ENCODE results near the gene DUT.
A peak's percentile ranks its signal among the peaks of the same experiment; 100 is the strongest.

DUT gene

DNA sequence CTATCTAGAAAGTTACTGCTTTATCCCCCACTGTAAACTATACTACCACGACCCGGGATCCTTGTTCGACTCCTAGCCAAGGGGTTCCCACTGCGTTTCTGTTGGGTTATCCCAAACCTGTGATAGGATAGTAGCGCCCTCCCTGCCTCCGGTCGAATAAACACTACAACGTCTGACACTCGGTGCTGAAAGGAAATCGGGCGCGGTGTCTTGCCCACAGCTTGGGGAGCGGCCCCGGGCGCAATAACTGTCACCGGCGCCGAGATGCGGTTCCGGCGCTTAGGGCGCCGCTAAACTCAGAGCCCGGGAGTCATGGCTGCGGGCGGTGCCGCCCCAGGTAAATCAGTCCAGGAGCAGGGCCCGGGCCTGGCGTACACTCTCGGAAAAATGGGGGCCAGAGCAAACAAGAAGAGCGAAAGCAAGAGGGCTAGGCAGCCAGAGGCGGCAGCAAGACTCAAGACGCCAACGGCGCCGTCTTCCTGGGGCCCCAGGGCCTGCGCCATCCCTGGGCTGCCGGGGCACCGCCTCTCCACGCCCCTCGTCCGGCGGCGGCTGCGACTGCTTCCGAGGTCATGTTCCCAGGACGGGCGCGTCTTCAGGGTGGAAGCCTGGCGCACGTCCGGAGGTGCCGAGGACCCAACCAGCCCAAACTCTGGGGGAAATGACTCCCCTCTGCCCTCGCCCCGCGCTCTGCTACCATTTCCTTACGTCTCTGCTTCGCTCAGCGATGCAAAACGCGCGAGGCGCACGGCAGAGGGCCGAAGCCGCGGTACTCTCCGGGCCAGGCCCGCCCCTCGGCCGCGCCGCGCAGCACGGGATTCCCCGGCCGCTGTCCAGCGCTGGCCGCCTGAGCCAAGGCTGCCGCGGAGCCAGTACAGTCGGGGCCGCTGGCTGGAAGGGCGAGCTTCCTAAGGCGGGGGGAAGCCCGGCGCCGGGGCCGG lies at the start of gene DUT:
Gene DUT, plus strand, starts transcription at position 575 of the 941 bp plus-strand sequence. Its CDS starts 87 bp downstream, at position 662.
- ATAC-seq: peak; percentile 95
- peak; percentile 41; the same call in 1 of the 2 replicates for TF ChIP-seq ZFP3 (CRISPR knock-in tag; IDR thresholded peaks at IDR 0.05)
- TF ChIP-seq, protein P1, sequence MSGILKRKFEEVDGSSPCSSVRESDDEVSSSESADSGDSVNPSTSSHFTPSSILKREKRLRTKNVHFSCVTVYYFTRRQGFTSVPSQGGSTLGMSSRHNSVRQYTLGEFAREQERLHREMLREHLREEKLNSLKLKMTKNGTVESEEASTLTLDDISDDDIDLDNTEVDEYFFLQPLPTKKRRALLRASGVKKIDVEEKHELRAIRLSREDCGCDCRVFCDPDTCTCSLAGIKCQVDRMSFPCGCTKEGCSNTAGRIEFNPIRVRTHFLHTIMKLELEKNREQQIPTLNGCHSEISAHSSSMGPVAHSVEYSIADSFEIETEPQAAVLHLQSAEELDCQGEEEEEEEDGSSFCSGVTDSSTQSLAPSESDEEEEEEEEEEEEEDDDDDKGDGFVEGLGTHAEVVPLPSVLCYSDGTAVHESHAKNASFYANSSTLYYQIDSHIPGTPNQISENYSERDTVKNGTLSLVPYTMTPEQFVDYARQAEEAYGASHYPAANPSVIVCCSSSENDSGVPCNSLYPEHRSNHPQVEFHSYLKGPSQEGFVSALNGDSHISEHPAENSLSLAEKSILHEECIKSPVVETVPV (CRISPR knock-in tag; IDR thresholded peaks at IDR 0.05): no peak
- TF ChIP-seq, protein P2, sequence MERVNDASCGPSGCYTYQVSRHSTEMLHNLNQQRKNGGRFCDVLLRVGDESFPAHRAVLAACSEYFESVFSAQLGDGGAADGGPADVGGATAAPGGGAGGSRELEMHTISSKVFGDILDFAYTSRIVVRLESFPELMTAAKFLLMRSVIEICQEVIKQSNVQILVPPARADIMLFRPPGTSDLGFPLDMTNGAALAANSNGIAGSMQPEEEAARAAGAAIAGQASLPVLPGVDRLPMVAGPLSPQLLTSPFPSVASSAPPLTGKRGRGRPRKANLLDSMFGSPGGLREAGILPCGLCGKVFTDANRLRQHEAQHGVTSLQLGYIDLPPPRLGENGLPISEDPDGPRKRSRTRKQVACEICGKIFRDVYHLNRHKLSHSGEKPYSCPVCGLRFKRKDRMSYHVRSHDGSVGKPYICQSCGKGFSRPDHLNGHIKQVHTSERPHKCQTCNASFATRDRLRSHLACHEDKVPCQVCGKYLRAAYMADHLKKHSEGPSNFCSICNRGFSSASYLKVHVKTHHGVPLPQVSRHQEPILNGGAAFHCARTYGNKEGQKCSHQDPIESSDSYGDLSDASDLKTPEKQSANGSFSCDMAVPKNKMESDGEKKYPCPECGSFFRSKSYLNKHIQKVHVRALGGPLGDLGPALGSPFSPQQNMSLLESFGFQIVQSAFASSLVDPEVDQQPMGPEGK (CRISPR knock-in tag; IDR thresholded peaks at IDR 0.05; ENCODE audit: borderline replicate concordance): no peak

- TF ChIP-seq TSHZ2 (CRISPR knock-in tag; IDR thresholded peaks at IDR 0.05): no peak
- TF ChIP-seq ARNTL (CRISPR knock-in tag; IDR thresholded peaks at IDR 0.05; ENCODE audit: borderline replicate concordance, low read depth): no peak
- TF ChIP-seq, protein P3, sequence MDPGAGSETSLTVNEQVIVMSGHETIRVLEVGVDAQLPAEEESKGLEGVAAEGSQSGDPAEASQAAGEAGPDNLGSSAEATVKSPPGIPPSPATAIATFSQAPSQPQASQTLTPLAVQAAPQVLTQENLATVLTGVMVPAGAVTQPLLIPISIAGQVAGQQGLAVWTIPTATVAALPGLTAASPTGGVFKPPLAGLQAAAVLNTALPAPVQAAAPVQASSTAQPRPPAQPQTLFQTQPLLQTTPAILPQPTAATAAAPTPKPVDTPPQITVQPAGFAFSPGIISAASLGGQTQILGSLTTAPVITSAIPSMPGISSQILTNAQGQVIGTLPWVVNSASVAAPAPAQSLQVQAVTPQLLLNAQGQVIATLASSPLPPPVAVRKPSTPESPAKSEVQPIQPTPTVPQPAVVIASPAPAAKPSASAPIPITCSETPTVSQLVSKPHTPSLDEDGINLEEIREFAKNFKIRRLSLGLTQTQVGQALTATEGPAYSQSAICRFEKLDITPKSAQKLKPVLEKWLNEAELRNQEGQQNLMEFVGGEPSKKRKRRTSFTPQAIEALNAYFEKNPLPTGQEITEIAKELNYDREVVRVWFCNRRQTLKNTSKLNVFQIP (CRISPR knock-in tag; IDR thresholded peaks at IDR 0.05; ENCODE audit: borderline replicate concordance, low read depth): no peak
- TF ChIP-seq BACH2 (CRISPR knock-in tag; IDR thresholded peaks at IDR 0.05; ENCODE audit: borderline replicate concordance): no peak
- TF ChIP-seq, protein P2 (CRISPR knock-in tag; IDR thresholded peaks at IDR 0.05; ENCODE audit: borderline replicate concordance): no peak
- no peak for TF ChIP-seq CSDC2 (CRISPR knock-in tag; IDR thresholded peaks at IDR 0.05)
- TF ChIP-seq, protein P4, sequence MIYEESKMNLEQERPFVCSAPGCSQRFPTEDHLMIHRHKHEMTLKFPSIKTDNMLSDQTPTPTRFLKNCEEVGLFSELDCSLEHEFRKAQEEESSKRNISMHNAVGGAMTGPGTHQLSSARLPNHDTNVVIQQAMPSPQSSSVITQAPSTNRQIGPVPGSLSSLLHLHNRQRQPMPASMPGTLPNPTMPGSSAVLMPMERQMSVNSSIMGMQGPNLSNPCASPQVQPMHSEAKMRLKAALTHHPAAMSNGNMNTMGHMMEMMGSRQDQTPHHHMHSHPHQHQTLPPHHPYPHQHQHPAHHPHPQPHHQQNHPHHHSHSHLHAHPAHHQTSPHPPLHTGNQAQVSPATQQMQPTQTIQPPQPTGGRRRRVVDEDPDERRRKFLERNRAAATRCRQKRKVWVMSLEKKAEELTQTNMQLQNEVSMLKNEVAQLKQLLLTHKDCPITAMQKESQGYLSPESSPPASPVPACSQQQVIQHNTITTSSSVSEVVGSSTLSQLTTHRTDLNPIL (CRISPR knock-in tag; IDR thresholded peaks at IDR 0.05; ENCODE audit: low read depth): no peak
- TF ChIP-seq GLIS3 (CRISPR knock-in tag; IDR thresholded peaks at IDR 0.05): no peak
- TF ChIP-seq ZNF8 (CRISPR knock-in tag; IDR thresholded peaks at IDR 0.05): 0 out of 2 replicates have a peak, but pooled peaks have one; percentile 9
- no peak for ATAC-seq
Measured at GRCh38 chr15:48281674-48282073, 49.6 kb upstream of the DUT start.

GRCh38 chr15:48282216-48282615 lies 49.0 kb upstream of the DUT start:
- TF ChIP-seq ISL1 (CRISPR knock-in tag; IDR thresholded peaks at IDR 0.05) (peak; percentile 45; the same call in 1 of the 2 replicates), CSDC2 (CRISPR knock-in tag; IDR thresholded peaks at IDR 0.05) (no peak), GLIS3 (CRISPR knock-in tag; IDR thresholded peaks at IDR 0.05) (no peak), PPARA (CRISPR knock-in tag; IDR thresholded peaks at IDR 0.05; ENCODE audit: borderline replicate concordance) (no peak), RARB (CRISPR knock-in tag; IDR thresholded peaks at IDR 0.05) (no peak), OSR1 (CRISPR knock-in tag; IDR thresholded peaks at IDR 0.05) (no peak)
- no peak for ATAC-seq
